H1 (cell line): Measurements from ENCODE around the gene PLPP4. TPM values are rescaled to one million over a fixed set of nuclear protein-coding genes. Genes with fewer than 3 reads are reported as not detected.

Experiments
- EGR1 ChIP-seq: IDR thresholded peaks from 2 replicates; pipeline ENCODE4 v1.6.1; 2011; ENCODE audit warnings: low read depth, low read length, borderline replicate concordance
- polyA plus RNA-seq, 7 experiments: library from polyadenylated mRNA; depleted of rRNA in 3 of 7; stranded (reverse) in 5 of 7; unstranded in 2 of 7; fragments of >200 nt in 5 of 7; fragments of 200-250 nt in 2 of 7; gene quantifications; 1 replicate in 5 of 7; 2 replicates in 1 of 7; 4 replicates in 1 of 7; pipeline versions ENCODE4 v1.2.1 to v1.2.3, GENCODE V29; 2011 to 2013; ENCODE audit warnings: missing spikeins in 2 of 7, mixed read lengths in 2 of 7
- total RNA-seq: library from RNA; stranded (reverse); fragmentation: NEBNext Ultra II Directional; extraction: Animal tissue kit (Norgen Biotek cat#: 25700); gene quantifications from 2 replicates; pipeline ENCODE4 v1.2.1, GENCODE V29; 2021
- TF ChIP-seq, protein P1 (sequence below), 3 experiments: IDR thresholded peaks; 1 replicate in 2 of 3; 2 replicates in 1 of 3; pipeline versions ENCODE4 v1.5.1 to v1.6.1; 2011; ENCODE audit warnings: low read length in 3 of 3, mild to moderate bottlenecking in 3 of 3, inconsistent platforms in 2 of 3, low read depth in 1 of 3, moderate library complexity in 1 of 3; ENCODE audit not compliant: insufficient read depth in 1 of 3; ENCODE audit errors: control extremely low read depth in 1 of 3
- TF ChIP-seq, protein P2 (sequence below): IDR thresholded peaks from 2 replicates; pipeline ENCODE4 v1.6.1; 2012; ENCODE audit warnings: low read length, inconsistent platforms

PLPP4 gene
- total and polyA plus RNA-seq, 2 of the 8 experiments (the other 6 are each of a cell fraction or from before 2014, with no cell fraction given) = 0.30 TPM; not detected in 1

GRCh38 chr10:120634659-120635058, 177.6 kb downstream of the PLPP4 start (continued):
- TF ChIP-seq, protein P1, sequence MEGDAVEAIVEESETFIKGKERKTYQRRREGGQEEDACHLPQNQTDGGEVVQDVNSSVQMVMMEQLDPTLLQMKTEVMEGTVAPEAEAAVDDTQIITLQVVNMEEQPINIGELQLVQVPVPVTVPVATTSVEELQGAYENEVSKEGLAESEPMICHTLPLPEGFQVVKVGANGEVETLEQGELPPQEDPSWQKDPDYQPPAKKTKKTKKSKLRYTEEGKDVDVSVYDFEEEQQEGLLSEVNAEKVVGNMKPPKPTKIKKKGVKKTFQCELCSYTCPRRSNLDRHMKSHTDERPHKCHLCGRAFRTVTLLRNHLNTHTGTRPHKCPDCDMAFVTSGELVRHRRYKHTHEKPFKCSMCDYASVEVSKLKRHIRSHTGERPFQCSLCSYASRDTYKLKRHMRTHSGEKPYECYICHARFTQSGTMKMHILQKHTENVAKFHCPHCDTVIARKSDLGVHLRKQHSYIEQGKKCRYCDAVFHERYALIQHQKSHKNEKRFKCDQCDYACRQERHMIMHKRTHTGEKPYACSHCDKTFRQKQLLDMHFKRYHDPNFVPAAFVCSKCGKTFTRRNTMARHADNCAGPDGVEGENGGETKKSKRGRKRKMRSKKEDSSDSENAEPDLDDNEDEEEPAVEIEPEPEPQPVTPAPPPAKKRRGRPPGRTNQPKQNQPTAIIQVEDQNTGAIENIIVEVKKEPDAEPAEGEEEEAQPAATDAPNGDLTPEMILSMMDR (IDR thresholded peaks at IDR 0.05; ENCODE audit: control extremely low read depth in 1 of 3, insufficient read depth in 1 of 3, low read depth in 1 of 3, low read length in 3 of 3) = peak; percentile 52 to 74 (median 58)
- TF ChIP-seq, protein P2, sequence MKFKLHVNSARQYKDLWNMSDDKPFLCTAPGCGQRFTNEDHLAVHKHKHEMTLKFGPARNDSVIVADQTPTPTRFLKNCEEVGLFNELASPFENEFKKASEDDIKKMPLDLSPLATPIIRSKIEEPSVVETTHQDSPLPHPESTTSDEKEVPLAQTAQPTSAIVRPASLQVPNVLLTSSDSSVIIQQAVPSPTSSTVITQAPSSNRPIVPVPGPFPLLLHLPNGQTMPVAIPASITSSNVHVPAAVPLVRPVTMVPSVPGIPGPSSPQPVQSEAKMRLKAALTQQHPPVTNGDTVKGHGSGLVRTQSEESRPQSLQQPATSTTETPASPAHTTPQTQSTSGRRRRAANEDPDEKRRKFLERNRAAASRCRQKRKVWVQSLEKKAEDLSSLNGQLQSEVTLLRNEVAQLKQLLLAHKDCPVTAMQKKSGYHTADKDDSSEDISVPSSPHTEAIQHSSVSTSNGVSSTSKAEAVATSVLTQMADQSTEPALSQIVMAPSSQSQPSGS = no peak
- TF ChIP-seq EGR1 = no peak
- TF ChIP-seq, all 59 proteins: peak for 4
